Measurements from ENCODE around the gene MID1. TPM values are rescaled to one million over a fixed set of nuclear protein-coding genes. Genes with fewer than 3 reads are reported as not detected.
A peak's percentile ranks its signal among the peaks of the same experiment; 100 is the strongest.

MID1 gene
- 0.34 TPM in 1 of 2 replicates, not detected in the other for total RNA-seq

- intact Hi-C loops (cut with micrococcal nuclease) = no loop called here
- Mint-ChIP-seq H3K9me3 (no peaks in the 10 kb centered on the region), H3K27ac (no peak within 1 kb of the TSS), H3K27me3 (ENCODE audit: low read depth) (peaks cover 35% of the 10 kb centered on the region), H3K4me1 (ENCODE audit: low read depth) (peaks cover 7% of the 10 kb centered on the region), H3K4me3 (ENCODE audit: low read depth) (peak within 1 kb of the TSS; percentile 38), H3K36me3 (ENCODE audit: low read depth) (no peaks in the 10 kb centered on the region)
- no peak for DNase-seq (ENCODE audit: low spot score)
These were observed at the start of gene MID1 for GRCh38 chrX:10620121-10620699. Gene MID1 (minus strand): TSS chrX:10620585. CDS start chrX:10567547, 53,038 bp downstream.

GRCh38 chrX:10667143-10667542, 46.8 kb upstream of the MID1 start:
- H3K27me3 Mint-ChIP-seq (ENCODE audit: low read depth) = no peaks in the 10 kb centered on the region
- H3K4me1 Mint-ChIP-seq (ENCODE audit: low read depth) = no peaks in the 10 kb centered on the region
- H3K4me3 Mint-ChIP-seq (ENCODE audit: low read depth) = no peak overlapping the region
- H3K36me3 Mint-ChIP-seq (ENCODE audit: low read depth) = no peaks in the 10 kb centered on the region
- no peak for DNase-seq (ENCODE audit: low spot score)
- no peaks in the 10 kb centered on the region for H3K9me3 Mint-ChIP-seq
- intact Hi-C loops (cut with micrococcal nuclease) = no loop called here
- no peak overlapping the region for H3K27ac Mint-ChIP-seq

GRCh38 chrX:10666102-10666501, 45.7 kb upstream of the MID1 start:
- Mint-ChIP-seq H3K9me3 (no peaks in the 10 kb centered on the region), H3K27ac (no peak overlapping the region), H3K4me3 (ENCODE audit: low read depth) (no peak overlapping the region), H3K27me3 (ENCODE audit: low read depth) (no peaks in the 10 kb centered on the region), H3K4me1 (ENCODE audit: low read depth) (no peaks in the 10 kb centered on the region), H3K36me3 (ENCODE audit: low read depth) (no peaks in the 10 kb centered on the region)
- intact Hi-C loops (cut with micrococcal nuclease) = no loop called here
- no peak for DNase-seq (ENCODE audit: low spot score)

- H3K9me3 Mint-ChIP-seq = no peaks in the 10 kb centered on the region
- no peaks in the 10 kb centered on the region for H3K27me3 Mint-ChIP-seq (ENCODE audit: low read depth)
- no peak for DNase-seq (ENCODE audit: low spot score)
- H3K4me3 Mint-ChIP-seq (ENCODE audit: low read depth) = no peak overlapping the region
- no peak overlapping the region for H3K27ac Mint-ChIP-seq
- intact Hi-C loops (cut with micrococcal nuclease) = no loop called here
- H3K4me1 Mint-ChIP-seq (ENCODE audit: low read depth) = no peaks in the 10 kb centered on the region
- no peaks in the 10 kb centered on the region for H3K36me3 Mint-ChIP-seq (ENCODE audit: low read depth)
These were observed 45.3 kb upstream of the MID1 start for GRCh38 chrX:10665681-10666080.

GRCh38 chrX:10660171-10660570, 39.8 kb upstream of the MID1 start:
- no peak overlapping the region for H3K4me3 Mint-ChIP-seq (ENCODE audit: low read depth)
- H3K27ac Mint-ChIP-seq = no peak overlapping the region
- DNase-seq (ENCODE audit: low spot score) = no peak
- H3K4me1 Mint-ChIP-seq (ENCODE audit: low read depth) = no peaks in the 10 kb centered on the region
- intact Hi-C loops (cut with micrococcal nuclease) = no loop called here
- H3K27me3 Mint-ChIP-seq (ENCODE audit: low read depth) = no peaks in the 10 kb centered on the region
- H3K36me3 Mint-ChIP-seq (ENCODE audit: low read depth) = no peaks in the 10 kb centered on the region
- no peaks in the 10 kb centered on the region for H3K9me3 Mint-ChIP-seq

- Mint-ChIP-seq H3K9me3 (no peaks in the 10 kb centered on the region), H3K4me1 (ENCODE audit: low read depth) (no peaks in the 10 kb centered on the region), H3K27ac (no peak overlapping the region), H3K27me3 (ENCODE audit: low read depth) (no peaks in the 10 kb centered on the region), H3K36me3 (ENCODE audit: low read depth) (no peaks in the 10 kb centered on the region), H3K4me3 (ENCODE audit: low read depth) (no peak overlapping the region)
- no peak for DNase-seq (ENCODE audit: low spot score)
- intact Hi-C loops (cut with micrococcal nuclease) = no loop called here
These were observed 35.8 kb upstream of the MID1 start for GRCh38 chrX:10656214-10656613.

- no peaks in the 10 kb centered on the region for H3K9me3 Mint-ChIP-seq
These were observed 34.6 kb upstream of the MID1 start for GRCh38 chrX:10654960-10655359.

GRCh38 chrX:10653302-10653701, 32.9 kb upstream of the MID1 start:
- H3K4me1 Mint-ChIP-seq (ENCODE audit: low read depth) = no peaks in the 10 kb centered on the region
- DNase-seq (ENCODE audit: low spot score) = no peak
- no peaks in the 10 kb centered on the region for H3K27me3 Mint-ChIP-seq (ENCODE audit: low read depth)
- no peaks in the 10 kb centered on the region for H3K9me3 Mint-ChIP-seq
- intact Hi-C loops (cut with micrococcal nuclease) = no loop called here
- no peak overlapping the region for H3K4me3 Mint-ChIP-seq (ENCODE audit: low read depth)
- H3K27ac Mint-ChIP-seq = no peak overlapping the region
- no peaks in the 10 kb centered on the region for H3K36me3 Mint-ChIP-seq (ENCODE audit: low read depth)

More at GRCh38 chrX:10654960-10655359, 34.6 kb upstream of the MID1 start:
- intact Hi-C loops (cut with micrococcal nuclease) = no loop called here
- no peak for DNase-seq (ENCODE audit: low spot score)
- H3K4me1 Mint-ChIP-seq (ENCODE audit: low read depth) = no peaks in the 10 kb centered on the region
- no peak overlapping the region for H3K27ac Mint-ChIP-seq
- H3K27me3 Mint-ChIP-seq (ENCODE audit: low read depth) = no peaks in the 10 kb centered on the region
- H3K4me3 Mint-ChIP-seq (ENCODE audit: low read depth) = no peak overlapping the region
- no peaks in the 10 kb centered on the region for H3K36me3 Mint-ChIP-seq (ENCODE audit: low read depth)

GRCh38 chrX:10649265-10649664, 28.9 kb upstream of the MID1 start:
- no peak for DNase-seq (ENCODE audit: low spot score)
- Mint-ChIP-seq H3K27ac (no peak overlapping the region), H3K4me1 (ENCODE audit: low read depth) (no peaks in the 10 kb centered on the region), H3K27me3 (ENCODE audit: low read depth) (no peaks in the 10 kb centered on the region), H3K9me3 (no peaks in the 10 kb centered on the region), H3K4me3 (ENCODE audit: low read depth) (no peak overlapping the region), H3K36me3 (ENCODE audit: low read depth) (no peaks in the 10 kb centered on the region)
- intact Hi-C loops (cut with micrococcal nuclease) = no loop called here

- H3K27me3 Mint-ChIP-seq (ENCODE audit: low read depth) = no peaks in the 10 kb centered on the region
- H3K27ac Mint-ChIP-seq = no peak overlapping the region
- no peak for DNase-seq (ENCODE audit: low spot score)
- no peak overlapping the region for H3K4me3 Mint-ChIP-seq (ENCODE audit: low read depth)
- no peaks in the 10 kb centered on the region for H3K36me3 Mint-ChIP-seq (ENCODE audit: low read depth)
- no peaks in the 10 kb centered on the region for H3K9me3 Mint-ChIP-seq
- intact Hi-C loops (cut with micrococcal nuclease) = no loop called here
- no peaks in the 10 kb centered on the region for H3K4me1 Mint-ChIP-seq (ENCODE audit: low read depth)
These were observed 28.2 kb upstream of the MID1 start for GRCh38 chrX:10648614-10649013.

- Mint-ChIP-seq H3K4me3 (ENCODE audit: low read depth) (no peak overlapping the region), H3K27ac (no peak overlapping the region), H3K9me3 (no peaks in the 10 kb centered on the region), H3K36me3 (ENCODE audit: low read depth) (no peaks in the 10 kb centered on the region), H3K27me3 (ENCODE audit: low read depth) (no peaks in the 10 kb centered on the region), H3K4me1 (ENCODE audit: low read depth) (no peaks in the 10 kb centered on the region)
- DNase-seq (ENCODE audit: low spot score) = no peak
- intact Hi-C loops (cut with micrococcal nuclease) = no loop called here
These were observed 16.5 kb upstream of the MID1 start for GRCh38 chrX:10636851-10637250.

GRCh38 chrX:10636337-10636736, 16.0 kb upstream of the MID1 start:
- H3K27me3 Mint-ChIP-seq (ENCODE audit: low read depth) = no peaks in the 10 kb centered on the region
- no peak overlapping the region for H3K27ac Mint-ChIP-seq
- intact Hi-C loops (cut with micrococcal nuclease) = no loop called here
- H3K4me3 Mint-ChIP-seq (ENCODE audit: low read depth) = no peak overlapping the region
- no peaks in the 10 kb centered on the region for H3K4me1 Mint-ChIP-seq (ENCODE audit: low read depth)
- no peak for DNase-seq (ENCODE audit: low spot score)
- H3K9me3 Mint-ChIP-seq = no peaks in the 10 kb centered on the region
- no peaks in the 10 kb centered on the region for H3K36me3 Mint-ChIP-seq (ENCODE audit: low read depth)

- Mint-ChIP-seq H3K9me3 (no peaks in the 10 kb centered on the region), H3K27me3 (ENCODE audit: low read depth) (no peaks in the 10 kb centered on the region), H3K4me1 (ENCODE audit: low read depth) (no peaks in the 10 kb centered on the region), H3K27ac (no peak overlapping the region), H3K36me3 (ENCODE audit: low read depth) (no peaks in the 10 kb centered on the region), H3K4me3 (ENCODE audit: low read depth) (no peak overlapping the region)
- intact Hi-C loops (cut with micrococcal nuclease) = no loop called here
- DNase-seq (ENCODE audit: low spot score) = no peak
These were observed 14.2 kb upstream of the MID1 start for GRCh38 chrX:10634392-10635161.
